Measurements from ENCODE around the gene UROD.

DNA sequence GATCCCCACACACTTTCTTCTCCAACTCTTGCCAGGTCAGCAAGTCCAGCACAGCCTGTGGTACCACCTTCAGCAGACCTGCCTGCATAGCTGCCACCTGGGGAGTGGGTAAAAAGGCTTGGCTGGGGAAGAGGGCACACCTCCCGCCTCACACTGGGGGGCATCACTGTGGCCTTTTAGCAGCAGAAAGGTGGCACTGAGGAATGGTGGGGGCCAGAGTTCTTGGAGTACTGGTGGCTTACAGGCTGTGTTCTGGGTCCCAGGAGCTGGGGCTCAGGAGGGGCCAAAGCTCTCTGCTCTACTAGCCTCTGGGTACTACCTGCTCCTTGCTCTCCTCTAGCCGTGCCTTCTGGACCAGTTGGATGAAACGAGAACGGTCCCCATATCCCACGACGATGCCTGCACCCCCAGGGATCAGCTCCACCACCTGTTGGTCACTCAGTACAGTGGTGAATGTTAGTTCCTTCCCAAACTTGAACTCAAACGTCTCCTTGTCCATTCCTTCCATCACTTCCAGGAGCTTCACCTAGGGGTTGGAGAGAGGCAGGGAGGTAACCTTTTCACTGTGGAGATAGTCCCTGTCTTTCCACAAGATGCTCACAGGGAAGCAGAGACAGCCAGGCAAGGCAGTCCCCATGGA is 7.7 kb upstream of the UROD start:
- TF ChIP-seq SUZ12 (IDR thresholded peaks at IDR 0.05; ENCODE audit: extremely low read depth, insufficient read depth, insufficient read length), result no peak
- TF ChIP-seq YY1 (IDR thresholded peaks at IDR 0.05; ENCODE audit: insufficient read depth, insufficient read length), result no peak
- TF ChIP-seq ZNF274 (IDR thresholded peaks at IDR 0.05; ENCODE audit: low read depth, low read length), result no peak
